T-helper 2 cell treated with Interferon-gamma antibody and Interleukin-4, amounts not matched to agents 5 μg/mL and 100 μg/mL, for 36 hours (primary cell): ENCODE data around the gene MSI2.

Source experiments
- DNase-seq: peaks from one replicate; pipeline ENCODE4 v3.0.0; 2021; ENCODE audit warnings: low spot score
- H3K27ac Mint-ChIP-seq: one replicate; pipeline ENCODE4 v1.8.0; 2021; ENCODE audit warnings: mild to moderate bottlenecking, mixed read lengths
- H3K27me3 Mint-ChIP-seq: one replicate; pipeline ENCODE4 v1.8.0; 2021; ENCODE audit warnings: low read depth, mixed read lengths
- H3K36me3 Mint-ChIP-seq: one replicate; pipeline ENCODE4 v1.8.0; 2021; ENCODE audit warnings: low read depth, mixed read lengths
- H3K4me1 Mint-ChIP-seq: one replicate; pipeline ENCODE4 v1.8.0; 2021; ENCODE audit warnings: low read depth, mixed read lengths
- H3K4me3 Mint-ChIP-seq: one replicate; pipeline ENCODE4 v1.8.0; 2022; ENCODE audit warnings: mild to moderate bottlenecking, moderate library complexity, mixed read lengths
- H3K9me3 Mint-ChIP-seq: one replicate; pipeline ENCODE4 v1.8.0; 2021; ENCODE audit warnings: mixed read lengths

MSI2 gene

DNA sequence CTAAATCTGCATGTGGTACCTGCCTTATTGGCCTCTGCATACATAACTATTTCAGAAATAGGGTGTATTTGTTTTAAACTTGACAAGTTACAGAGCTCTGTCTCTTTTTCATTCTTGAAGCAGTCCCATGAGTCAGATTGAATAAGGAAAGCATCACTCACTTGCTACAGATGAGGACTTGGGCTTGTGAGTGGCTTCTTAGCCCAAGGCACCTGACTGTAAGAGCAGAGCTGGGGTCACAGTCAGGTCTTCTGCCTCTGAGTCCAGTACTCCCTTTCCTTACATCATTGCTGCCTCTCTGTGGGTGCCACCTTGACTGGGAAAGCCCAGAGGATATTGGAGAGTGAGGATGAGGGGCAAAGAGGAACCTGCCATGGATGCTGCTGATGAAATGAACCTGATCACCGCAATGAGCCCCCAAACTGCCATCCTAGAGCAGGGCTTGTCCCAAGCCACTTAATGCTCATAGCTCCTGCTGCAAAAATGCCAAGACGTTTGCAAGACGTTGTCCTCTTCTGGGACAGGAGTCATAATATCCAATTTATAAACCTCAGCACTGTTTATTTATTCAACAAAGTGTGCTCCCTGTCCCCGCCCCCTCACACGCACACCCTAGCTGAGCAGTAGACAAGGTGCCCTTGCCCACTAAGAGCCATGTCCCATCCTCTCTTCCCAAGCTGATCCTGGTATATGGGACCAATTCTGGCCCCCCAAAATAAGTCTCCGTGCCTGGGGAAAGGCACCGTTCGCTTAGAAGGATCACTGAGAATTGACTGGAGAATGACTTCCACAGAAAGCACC, 414.6 kb downstream of the MSI2 start:
- Mint-ChIP-seq H3K27ac (no peak overlapping the region), H3K36me3 (no peaks in the 10 kb centered on the region), H3K4me3 (no peak overlapping the region), H3K27me3 (no peaks in the 10 kb centered on the region), H3K4me1 (peaks cover 12% of the 10 kb centered on the region), H3K9me3 (no peaks in the 10 kb centered on the region)
- DNase-seq, result no peak

DNA sequence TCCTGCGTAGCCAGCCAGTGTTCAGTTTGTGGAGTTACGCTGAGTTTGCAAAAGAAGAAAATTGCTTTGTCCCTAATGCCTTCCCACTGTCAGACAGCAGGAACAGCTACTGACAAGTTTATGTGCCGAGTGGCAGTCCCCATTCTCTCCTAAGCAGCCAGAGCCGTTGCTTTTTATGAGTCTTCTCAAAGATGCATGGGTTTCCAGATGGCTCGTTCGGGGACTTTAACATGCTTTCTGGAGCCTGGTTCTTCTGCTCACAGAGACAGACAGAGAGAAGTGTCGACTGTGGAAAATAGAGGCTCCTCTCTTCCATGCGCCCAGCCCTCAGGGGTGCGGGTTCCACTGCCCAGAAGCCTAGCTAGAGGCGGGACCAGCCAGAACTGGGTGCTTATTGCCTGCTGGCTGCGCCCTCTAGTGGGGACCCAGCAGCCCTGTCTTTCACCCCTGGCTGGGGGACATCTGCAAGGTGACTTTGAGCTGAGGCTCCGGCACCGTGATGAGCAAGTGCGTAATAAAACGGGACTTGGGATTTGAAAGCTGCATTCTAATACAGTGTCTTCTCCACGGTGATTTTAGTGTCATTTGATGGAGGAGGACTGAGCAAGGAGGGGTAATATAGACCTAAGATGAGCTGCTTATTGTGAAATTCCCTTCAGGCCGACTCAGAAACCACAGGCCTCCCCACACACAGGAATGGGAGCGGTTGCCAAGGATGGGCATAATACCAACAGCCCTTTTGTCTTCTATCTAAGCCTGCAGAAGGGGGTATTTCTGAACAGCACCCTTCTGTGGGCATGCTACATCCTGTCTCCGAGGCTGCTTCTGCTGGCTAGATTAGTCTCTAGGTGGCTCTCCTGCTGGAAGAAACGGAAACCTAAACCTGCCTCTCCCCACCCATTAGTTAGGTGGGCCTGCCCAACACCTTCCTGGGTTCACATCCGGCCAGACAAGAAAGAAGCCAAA, 415.6 kb downstream of the MSI2 start:
- peak; percentile 45 for DNase-seq
- Mint-ChIP-seq H3K9me3 (no peaks in the 10 kb centered on the region), H3K27me3 (no peaks in the 10 kb centered on the region), H3K4me1 (peaks cover 12% of the 10 kb centered on the region), H3K4me3 (no peak overlapping the region), H3K27ac (no peak overlapping the region), H3K36me3 (no peaks in the 10 kb centered on the region)

DNA sequence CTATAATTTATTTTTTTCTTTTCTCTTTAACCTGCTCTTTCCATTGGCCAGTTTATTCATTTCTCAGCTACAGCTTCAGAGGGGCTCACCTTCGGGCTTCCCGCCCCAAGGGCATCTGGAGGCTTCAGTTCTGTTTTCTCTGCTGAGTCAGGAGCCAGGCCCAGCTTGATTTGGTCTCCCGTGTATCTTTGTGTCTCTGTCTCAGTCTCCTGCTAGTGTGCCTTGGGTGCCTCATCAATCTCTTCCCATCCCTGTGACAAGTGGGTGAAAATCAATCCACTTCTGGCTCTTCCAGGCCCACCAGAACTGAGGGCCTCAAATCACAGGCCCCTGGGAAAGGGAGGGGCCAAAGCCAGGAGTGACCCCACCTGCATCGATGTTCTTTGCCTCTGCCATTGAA, 416.6 kb downstream of the MSI2 start:
- Mint-ChIP-seq H3K4me1 (peaks cover 11% of the 10 kb centered on the region), H3K4me3 (no peak overlapping the region), H3K9me3 (no peaks in the 10 kb centered on the region), H3K27me3 (no peaks in the 10 kb centered on the region), H3K27ac (peak overlapping the region; percentile 52), H3K36me3 (peaks cover 4% of the 10 kb centered on the region)
- no peak for DNase-seq

DNA sequence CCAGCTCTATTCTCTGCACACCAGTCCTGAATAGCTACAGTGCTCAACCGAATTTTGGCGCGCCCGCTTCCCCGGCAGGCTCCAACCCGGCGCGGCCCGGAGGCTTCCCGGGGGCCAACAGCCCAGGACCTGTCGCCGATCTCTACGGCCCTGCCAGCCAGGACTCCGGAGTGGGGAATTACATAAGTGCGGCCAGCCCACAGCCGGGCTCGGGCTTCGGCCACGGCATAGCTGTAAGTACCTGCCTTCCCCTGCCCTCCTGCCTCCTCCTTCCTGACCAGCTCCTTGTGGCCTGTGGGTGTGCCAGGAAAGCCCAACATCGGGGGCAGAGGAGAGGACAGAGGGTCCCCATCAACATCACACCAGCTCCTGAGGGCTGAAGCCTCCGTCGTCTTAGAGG, 418.6 kb downstream of the MSI2 start:
- Mint-ChIP-seq H3K9me3 (no peaks in the 10 kb centered on the region), H3K27ac (no peak overlapping the region), H3K27me3 (no peaks in the 10 kb centered on the region), H3K36me3 (peaks cover 4% of the 10 kb centered on the region), H3K4me3 (no peak overlapping the region), H3K4me1 (peaks cover 8% of the 10 kb centered on the region)
- no peak for DNase-seq

DNA sequence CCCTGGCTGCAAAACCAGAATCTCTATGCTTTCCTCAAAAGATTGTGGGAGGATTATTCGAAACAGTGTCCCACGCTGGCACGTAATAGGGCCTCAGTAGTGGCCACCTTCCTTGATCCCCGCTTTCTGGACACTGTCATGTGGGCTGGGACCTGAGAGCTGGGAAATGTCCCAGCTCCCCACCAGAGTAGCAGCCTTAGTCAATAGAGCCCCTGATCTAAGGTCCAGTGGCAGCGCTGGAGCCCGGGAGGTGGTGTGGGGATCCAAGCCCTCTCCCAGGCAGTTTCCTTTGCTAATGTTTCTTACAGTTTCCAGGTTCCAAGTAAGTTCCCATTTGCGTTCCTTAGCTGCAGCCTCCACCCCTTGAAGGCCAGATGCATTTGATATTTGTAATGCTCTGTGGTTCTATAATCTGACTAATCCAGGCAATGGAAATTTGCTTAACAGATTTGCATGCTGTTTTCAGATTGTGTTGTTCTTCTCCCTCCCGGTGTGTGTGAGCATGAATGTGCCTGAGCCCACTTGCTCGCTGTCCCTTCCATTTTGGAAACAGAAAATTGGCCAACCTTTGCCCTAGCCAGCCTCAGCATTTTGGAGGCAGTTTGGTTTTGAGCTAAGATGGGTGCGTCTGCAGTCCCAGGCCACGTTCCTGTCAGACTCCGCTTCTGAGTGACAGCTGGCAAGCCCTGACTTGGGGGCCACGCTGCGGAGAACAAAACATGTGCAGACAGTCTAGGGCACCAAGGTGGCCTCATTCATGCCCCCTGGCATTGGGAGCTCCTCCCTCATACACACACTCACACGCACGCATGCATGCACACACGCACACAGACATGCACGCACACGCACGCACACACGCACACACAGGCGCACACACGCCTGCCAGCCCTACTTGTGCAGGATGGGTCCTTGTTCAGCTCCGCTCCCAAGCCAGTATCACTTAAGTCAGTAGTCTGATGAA, 419.4 kb downstream of the MSI2 start:
- Mint-ChIP-seq H3K4me3 (no peak overlapping the region), H3K9me3 (no peaks in the 10 kb centered on the region), H3K4me1 (peaks cover 8% of the 10 kb centered on the region), H3K36me3 (peaks cover 4% of the 10 kb centered on the region), H3K27me3 (no peaks in the 10 kb centered on the region), H3K27ac (no peak overlapping the region)
- DNase-seq, result no peak

DNA sequence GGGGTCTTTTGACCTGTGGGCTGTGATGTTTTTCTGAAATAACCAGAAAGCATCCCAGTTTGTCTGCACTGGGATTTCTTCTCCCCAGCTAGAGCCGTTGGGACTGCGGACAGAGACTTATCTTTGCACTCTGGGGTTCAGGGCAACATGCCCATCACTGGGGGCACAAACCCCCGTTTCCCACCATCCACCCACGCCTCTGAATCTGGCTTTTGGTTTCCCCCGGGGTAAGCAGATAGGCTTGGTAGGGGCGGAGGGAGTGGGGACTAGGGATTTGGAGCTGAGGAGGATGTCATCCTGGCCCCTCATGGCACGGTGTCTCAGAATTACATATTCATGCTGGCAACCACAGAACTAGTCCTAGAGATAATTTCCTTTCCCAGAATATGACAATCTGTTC, 420.2 kb downstream of the MSI2 start:
- no peak for DNase-seq
- Mint-ChIP-seq H3K36me3 (peaks cover 4% of the 10 kb centered on the region), H3K27me3 (no peaks in the 10 kb centered on the region), H3K9me3 (no peaks in the 10 kb centered on the region), H3K27ac (no peak overlapping the region), H3K4me1 (peaks cover 8% of the 10 kb centered on the region), H3K4me3 (no peak overlapping the region)

DNA sequence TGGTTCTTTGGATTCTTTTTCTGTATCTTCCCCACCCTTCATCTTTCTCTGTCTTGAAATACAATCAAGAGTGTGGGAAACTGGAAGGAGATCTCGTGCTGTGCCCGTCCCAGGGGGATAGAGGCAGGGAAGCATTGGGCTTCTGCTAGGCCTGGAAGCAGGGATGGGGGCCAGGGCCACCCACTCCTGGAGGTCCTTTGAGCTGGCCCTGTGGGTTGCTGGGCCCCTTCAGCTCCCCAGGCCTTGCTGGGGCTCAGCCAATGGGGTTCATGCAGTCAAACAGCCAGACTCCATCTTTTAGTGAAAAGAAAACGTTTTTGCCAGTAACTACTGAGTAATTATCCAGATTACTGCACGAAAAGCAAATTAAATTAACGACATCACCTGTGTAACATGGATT, 421.0 kb downstream of the MSI2 start:
- no peak for DNase-seq
- Mint-ChIP-seq H3K27me3 (no peaks in the 10 kb centered on the region), H3K36me3 (peaks cover 4% of the 10 kb centered on the region), H3K4me1 (peaks cover 2% of the 10 kb centered on the region), H3K4me3 (no peak overlapping the region), H3K27ac (peak overlapping the region; percentile 68), H3K9me3 (no peaks in the 10 kb centered on the region)

DNA sequence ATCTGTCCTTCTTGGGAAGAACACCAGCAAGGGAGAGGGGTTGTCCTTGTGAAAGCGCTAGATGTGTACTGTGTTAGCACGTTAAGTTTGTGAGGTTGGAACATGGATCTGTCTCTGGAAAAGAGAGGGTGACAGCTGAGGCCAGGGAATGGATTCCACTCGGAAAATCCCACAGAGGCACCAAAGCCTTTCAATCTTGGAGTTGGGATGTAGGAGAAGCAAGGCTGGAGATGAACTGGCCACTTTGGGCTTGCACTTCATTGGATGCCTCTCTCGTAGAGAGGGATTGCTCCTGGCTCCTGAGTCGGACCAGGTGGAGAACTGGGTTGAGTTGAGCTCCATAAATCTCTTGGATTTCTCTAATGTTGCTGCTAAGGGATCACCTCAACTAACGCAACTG, 421.5 kb downstream of the MSI2 start:
- H3K4me1 Mint-ChIP-seq, result no peaks in the 10 kb centered on the region
- H3K9me3 Mint-ChIP-seq, result no peaks in the 10 kb centered on the region
- H3K4me3 Mint-ChIP-seq, result no peak overlapping the region
- H3K36me3 Mint-ChIP-seq, result peaks cover 4% of the 10 kb centered on the region
- no peak overlapping the region for H3K27ac Mint-ChIP-seq
- no peaks in the 10 kb centered on the region for H3K27me3 Mint-ChIP-seq
- no peak for DNase-seq

DNA sequence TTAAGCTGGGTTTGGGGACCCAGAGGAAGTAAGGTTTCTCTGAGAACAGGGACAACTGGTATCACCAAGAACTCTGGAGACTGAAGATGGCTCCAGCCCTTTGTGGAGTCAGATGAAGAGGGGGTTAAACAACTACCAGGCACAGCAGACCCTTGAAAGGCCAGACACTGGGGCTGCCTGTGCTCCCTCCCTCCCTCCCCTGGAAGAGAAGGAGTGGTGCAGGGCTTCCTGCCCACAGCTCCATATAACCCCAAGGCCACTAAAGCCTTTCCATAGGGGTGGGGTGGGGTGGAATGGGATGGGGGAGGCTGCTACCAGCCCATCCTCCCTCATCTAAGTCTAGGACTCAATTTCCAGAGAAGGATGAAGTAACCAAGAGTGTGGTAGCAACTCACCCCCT, 422.1 kb downstream of the MSI2 start:
- H3K4me1 Mint-ChIP-seq, result no peaks in the 10 kb centered on the region
- H3K27me3 Mint-ChIP-seq, result no peaks in the 10 kb centered on the region
- H3K36me3 Mint-ChIP-seq, result peaks cover 4% of the 10 kb centered on the region
- no peak overlapping the region for H3K4me3 Mint-ChIP-seq
- no peak overlapping the region for H3K27ac Mint-ChIP-seq
- H3K9me3 Mint-ChIP-seq, result no peaks in the 10 kb centered on the region
- DNase-seq, result no peak

DNA sequence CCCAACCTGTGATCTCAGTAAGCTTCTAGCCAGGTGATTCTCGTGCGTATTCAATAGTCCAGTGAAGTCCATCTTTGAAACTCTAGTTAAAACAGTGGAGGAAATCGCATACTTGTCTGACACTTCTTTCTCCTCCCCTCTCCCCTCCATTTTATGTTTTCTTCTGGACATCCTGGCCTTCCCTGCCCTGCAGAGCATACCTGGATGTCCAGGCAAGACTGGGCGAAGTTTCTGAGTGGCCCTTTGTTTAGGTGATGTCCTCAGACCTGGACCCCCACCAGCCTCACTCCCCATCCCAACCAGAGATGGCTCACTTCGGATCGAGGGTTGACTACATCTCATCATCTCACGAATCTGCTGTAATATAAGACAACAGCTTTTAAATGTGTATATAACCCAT, 423.0 kb downstream of the MSI2 start:
- Mint-ChIP-seq H3K9me3 (no peaks in the 10 kb centered on the region), H3K4me1 (no peaks in the 10 kb centered on the region), H3K4me3 (no peak overlapping the region), H3K27me3 (no peaks in the 10 kb centered on the region), H3K27ac (no peak overlapping the region), H3K36me3 (peaks cover 4% of the 10 kb centered on the region)
- no peak for DNase-seq

DNA sequence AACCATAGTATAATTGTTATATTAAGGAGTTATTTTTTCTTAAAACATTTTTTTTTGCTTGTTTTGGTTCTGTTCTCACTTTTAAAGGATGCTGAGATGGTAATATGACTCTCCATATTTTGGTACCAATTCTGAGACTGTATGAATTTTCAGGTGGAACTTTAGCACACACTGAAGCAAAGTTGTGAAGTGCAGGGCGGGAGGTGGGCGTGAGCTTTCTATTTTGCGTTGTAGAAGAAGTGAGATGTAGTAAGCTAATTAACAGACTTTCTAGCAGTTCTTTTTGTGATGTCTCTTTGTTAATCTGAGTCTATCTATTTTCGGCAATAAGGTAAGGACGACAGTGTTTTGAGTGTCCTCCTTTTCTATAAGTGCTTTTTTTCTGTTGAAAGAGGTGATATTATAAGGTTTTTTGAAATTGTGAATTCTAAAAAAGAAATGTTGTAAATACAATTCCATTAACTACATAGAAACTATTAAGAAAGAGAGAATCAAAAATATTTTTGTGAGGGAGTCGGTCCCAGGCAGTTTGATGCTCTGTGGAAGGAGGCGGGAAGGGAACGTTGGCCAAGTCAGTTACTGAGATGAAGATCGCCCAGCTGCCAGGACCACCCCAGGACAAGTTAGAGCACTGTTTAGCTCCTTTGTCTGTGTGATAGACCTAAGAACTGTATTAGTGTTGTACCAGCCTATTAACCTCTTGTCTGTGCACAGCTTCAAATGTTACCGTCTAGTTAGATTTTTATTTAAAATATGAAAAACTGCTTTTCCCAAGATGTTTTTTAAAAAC, 423.8 kb downstream of the MSI2 start:
- Mint-ChIP-seq H3K9me3 (no peaks in the 10 kb centered on the region), H3K27ac (no peak overlapping the region), H3K4me3 (no peak overlapping the region), H3K27me3 (no peaks in the 10 kb centered on the region), H3K4me1 (no peaks in the 10 kb centered on the region), H3K36me3 (peaks cover 4% of the 10 kb centered on the region)
- no peak for DNase-seq

DNA sequence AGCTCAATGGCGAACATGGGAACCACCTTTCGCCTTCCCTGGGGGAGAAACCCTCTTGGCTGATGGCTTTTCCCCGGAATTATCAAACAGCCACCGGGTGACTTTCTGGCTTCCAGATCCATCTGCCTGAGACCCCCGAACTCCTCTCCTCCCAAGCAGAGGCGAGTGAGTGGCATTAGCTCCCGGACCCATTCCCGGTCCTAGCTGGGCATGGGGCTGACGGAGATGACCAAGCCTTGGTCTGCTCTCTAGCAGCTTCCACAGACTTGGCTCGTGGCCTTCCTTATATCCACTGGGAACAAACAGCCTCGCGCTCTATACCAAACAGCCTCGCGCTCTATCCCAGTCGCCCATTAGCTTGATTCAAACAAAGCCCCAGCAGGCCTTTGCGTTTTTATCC, 426.4 kb downstream of the MSI2 start:
- Mint-ChIP-seq H3K36me3 (no peaks in the 10 kb centered on the region), H3K27ac (no peak overlapping the region), H3K9me3 (no peaks in the 10 kb centered on the region), H3K27me3 (peaks cover 5% of the 10 kb centered on the region), H3K4me1 (no peaks in the 10 kb centered on the region), H3K4me3 (no peak overlapping the region)
- no peak for DNase-seq
